Body of pancreas (tissue), 4 donors: ENCODE data around the gene SLC66A1.

Source experiments
- POLR2A ChIP-seq, 3 donors: fragments of 450-650 bp; IDR thresholded peaks; one replicate each; pipeline ENCODE4 v1.6.1; 2016; ENCODE audit warnings: antibody characterized with exemption in 3 of 3, mild to moderate bottlenecking in 2 of 3
- TF ChIP-seq, protein P1 (sequence below), 7 experiments: fragments of 450-650 bp in 4 of 7; fragments of 200-600 bp in 3 of 7; sonication (generic) in 3 of 7; IDR thresholded peaks; one replicate each; pipeline ENCODE4 v1.5.1; 2016 to 2019; ENCODE audit warnings: antibody characterized with exemption in 7 of 7

DNA sequence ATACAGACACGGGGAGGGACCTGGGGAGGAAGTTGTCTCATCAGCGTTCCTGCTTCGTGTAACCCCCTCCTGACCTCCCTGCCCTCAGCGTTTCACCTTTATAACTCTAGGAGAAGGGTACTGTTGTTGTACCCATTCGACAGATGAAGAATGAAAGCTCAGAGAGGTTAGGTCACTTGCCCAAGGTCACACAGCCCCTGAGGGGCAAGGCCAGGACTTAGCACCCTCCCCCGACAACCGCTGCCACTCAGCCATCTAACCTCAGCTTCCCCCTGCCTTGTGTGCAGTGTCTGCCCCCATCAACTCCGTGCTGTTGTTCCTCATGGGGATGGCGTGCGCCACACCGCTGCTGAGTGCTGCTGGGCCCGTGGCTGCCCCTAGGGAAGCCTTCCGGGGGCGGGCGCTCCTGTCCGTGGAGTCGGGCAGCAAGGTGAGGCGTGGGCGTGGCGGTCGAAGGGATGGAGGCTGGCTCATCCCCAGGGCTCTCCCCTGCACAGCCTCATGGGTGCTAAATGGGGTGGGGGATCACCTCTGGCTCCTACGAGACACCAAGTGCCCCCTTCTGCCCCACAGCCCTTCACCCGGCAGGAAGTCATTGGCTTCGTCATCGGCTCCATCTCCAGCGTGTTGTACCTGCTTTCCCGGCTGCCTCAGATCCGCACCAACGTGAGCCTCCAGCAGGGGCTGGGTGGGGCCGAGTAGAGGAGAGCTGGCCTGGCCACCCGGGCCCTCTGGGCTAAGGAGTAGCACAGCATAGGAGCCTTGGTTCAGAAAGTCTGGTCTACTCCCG, 14.0 kb downstream of the SLC66A1 start:
- TF ChIP-seq, protein P1, sequence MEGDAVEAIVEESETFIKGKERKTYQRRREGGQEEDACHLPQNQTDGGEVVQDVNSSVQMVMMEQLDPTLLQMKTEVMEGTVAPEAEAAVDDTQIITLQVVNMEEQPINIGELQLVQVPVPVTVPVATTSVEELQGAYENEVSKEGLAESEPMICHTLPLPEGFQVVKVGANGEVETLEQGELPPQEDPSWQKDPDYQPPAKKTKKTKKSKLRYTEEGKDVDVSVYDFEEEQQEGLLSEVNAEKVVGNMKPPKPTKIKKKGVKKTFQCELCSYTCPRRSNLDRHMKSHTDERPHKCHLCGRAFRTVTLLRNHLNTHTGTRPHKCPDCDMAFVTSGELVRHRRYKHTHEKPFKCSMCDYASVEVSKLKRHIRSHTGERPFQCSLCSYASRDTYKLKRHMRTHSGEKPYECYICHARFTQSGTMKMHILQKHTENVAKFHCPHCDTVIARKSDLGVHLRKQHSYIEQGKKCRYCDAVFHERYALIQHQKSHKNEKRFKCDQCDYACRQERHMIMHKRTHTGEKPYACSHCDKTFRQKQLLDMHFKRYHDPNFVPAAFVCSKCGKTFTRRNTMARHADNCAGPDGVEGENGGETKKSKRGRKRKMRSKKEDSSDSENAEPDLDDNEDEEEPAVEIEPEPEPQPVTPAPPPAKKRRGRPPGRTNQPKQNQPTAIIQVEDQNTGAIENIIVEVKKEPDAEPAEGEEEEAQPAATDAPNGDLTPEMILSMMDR (IDR thresholded peaks at IDR 0.05): no peak
- TF ChIP-seq POLR2A (IDR thresholded peaks at IDR 0.05): no peak
